GM19025 (cell line): ENCODE results near the gene FITM1.
A peak's percentile ranks its signal among the peaks of the same experiment; 100 is the strongest.

Source experiments
- ATAC-seq: cut with Tn5 transposase; IDR thresholded peaks from one replicate; pipeline ENCODE4 v1.9.1; 2021; ENCODE audit warnings: mild to moderate bottlenecking, low read depth, moderate library complexity; ENCODE audit not compliant: unreplicated experiment

FITM1 gene, protein sequence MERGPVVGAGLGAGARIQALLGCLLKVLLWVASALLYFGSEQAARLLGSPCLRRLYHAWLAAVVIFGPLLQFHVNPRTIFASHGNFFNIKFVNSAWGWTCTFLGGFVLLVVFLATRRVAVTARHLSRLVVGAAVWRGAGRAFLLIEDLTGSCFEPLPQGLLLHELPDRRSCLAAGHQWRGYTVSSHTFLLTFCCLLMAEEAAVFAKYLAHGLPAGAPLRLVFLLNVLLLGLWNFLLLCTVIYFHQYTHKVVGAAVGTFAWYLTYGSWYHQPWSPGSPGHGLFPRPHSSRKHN

DNA sequence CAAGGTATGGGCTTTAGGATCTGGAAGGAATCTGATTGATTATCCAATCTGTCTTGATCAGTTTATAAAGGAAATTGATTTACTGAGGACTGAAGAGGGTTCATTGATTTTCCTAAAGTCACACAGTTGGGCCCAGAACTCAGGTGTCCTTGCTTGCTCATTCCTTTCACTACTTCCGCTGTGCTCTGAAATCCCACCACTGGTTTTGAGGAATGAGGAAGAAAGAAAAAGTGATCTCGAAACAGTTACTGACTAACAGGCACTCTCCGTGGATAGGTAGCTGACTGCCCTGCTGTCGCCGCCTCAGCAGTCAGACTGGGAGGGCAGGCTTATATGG, at the start of gene FITM1:
FITM1 (plus strand) TSS at position 280 of the 337 bp plus-strand sequence. CDS start 905 bp downstream, outside the sequence.
- ATAC-seq: no peak

GRCh38 chr14:24080888-24081738, 49.3 kb upstream of the FITM1 start:
- peak; percentile 87 for ATAC-seq

DNA sequence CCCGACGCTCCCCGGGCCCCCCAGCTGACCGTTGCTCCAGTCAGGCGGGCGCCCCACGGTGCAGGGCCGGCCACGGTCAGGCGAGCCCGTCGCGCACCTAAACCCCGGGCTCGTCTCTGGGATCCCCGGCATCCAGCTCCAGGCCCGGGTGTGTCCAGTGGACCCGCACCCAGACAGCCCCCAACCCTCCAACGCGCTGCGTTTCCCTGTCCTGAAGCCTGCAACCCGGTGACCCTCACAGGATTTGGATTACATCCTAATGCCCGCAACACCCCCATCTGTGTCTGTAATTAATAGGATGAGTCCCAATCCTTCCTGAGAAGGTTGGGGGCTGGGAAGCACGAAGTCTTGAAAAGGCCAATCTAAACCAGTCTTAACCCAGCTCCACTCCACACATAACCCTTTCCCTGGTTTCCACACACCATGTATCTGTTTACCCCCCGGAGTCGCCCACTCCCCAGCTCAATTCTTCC, 48.7 kb upstream of the FITM1 start:
- ATAC-seq: no peak

- ATAC-seq: no peak
Measured at GRCh38 chr14:24082411-24083080, 47.9 kb upstream of the FITM1 start.

GRCh38 chr14:24083462-24083861, 47.0 kb upstream of the FITM1 start:
- no peak for ATAC-seq

DNA sequence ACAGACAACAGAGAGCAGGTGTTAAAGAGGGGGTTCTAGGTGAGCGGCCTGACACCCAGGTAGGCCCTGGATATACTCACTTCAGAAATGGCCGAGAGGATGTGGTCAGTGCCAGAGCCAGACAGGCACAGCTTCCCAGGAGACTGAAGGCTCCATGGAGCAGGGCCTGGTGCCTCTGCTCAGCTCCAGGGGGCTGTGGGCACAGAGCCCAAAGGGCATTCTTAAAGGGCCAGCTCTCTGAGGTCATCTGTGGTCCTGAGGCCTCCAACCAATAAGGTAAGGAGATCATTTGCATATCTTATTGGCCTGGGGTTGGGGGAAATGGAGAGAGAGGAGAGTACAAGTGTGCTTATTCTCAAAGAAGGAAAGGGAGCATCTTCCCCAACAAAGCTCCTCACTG, 46.0 kb upstream of the FITM1 start:
- ATAC-seq: no peak

- no peak for ATAC-seq
Measured at GRCh38 chr14:24085215-24085614, 45.2 kb upstream of the FITM1 start.

- ATAC-seq: no peak
Measured at GRCh38 chr14:24086193-24086955, 44.1 kb upstream of the FITM1 start.

DNA sequence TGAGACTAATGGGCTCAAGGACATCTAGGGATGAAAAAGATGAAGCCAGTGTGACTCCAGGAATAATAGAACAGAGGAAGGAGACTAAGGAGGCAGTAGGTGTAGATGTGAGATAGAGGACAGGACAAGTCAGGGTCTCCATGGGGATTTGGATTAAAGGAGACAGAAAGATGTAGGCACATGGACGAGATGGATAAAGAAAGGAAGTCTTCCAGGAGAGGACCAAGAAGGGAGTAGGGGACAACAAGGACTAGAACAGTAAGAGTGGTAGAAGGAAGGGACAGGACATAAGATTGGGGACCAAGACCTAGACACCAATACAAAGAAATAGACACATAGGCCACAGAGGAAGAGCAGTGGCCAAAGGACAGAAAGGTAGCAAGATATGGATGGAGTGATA, 43.5 kb upstream of the FITM1 start:
- ATAC-seq: no peak

DNA sequence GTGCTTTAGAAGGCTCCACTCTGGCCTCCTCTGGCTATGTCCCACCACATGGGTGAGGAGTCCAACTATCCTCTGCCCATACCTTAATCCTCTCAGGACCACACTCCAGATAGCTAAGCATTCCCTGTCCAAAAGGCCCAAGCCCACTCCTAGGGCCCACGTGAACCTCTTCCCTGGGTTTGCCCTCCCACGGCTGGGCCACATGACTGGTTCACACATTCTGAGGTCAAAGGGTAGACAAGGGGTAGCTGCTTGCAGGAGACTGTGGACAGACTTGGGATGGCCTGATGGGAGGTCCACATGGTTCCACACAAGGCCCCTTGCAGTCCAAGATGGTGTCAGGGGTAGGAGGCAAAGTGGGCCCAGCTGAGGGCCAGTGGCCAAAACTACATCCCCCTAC, 42.4 kb upstream of the FITM1 start:
- ATAC-seq: no peak

DNA sequence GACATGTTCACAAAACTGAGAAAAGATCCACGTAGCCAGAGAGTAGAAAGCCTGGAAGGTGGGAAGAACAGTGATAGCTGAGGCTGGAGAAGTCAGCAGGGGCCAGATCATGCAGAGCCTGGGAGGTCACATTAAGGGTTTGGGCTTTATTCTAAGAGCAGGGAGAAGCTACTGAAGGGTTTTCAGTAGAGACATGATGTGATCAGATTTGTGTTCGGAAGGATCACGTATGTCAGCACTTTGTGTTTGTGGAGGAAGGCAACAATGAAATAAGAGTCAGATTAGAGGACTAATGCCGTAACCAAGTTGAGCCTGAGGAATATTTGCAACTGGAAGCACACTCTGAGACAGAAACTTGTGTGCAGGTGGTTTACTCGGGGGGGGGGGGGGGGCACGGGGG, 40.6 kb upstream of the FITM1 start:
- no peak for ATAC-seq

- no peak for ATAC-seq
Measured at GRCh38 chr14:24092110-24092504, 38.4 kb upstream of the FITM1 start.

GRCh38 chr14:24092505-24093206, 37.8 kb upstream of the FITM1 start:
- ATAC-seq: no peak

DNA sequence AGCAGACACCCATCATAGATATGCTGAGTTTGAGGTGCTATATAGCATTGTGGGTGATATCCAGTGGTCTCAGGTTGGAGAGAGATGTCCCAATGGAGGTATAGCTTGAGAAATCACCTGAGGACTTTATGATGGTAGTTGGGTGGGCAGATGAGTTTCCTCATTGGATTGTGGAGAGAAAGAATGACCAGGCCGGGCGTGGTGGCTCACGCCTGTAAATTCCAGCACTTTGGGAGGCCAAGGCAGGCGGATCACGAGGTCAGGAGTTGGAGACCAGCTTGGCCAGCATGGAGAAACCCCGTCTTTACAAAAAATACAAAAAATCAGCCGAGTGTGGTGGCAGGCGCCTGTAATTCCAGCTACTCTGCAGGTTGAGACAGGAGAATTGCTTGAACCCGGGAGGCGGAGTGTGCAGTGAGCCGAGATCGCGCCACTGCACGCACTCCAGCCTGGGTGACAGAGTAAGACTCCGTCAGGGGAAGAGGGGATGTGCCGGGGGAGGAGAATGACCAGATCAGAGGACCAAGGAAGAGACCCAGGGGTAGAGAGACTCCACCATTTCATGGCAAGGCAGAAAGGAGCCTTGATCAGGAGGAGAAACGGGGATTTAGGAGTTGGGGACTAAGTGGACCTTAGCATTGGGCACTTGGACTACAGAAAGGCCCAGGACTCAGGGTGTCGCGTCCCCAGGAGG, 37.1 kb upstream of the FITM1 start:
- ATAC-seq: no peak

GRCh38 chr14:24093901-24094840, 36.3 kb upstream of the FITM1 start, which contains the start of gene PCK2:
TSS of gene PCK2 (plus strand) at chr14:24094311. CDS start at chr14:24094406, 95 bp downstream.
- ATAC-seq: peak; percentile 46

- no peak for ATAC-seq
Measured at GRCh38 chr14:24094841-24095270, 35.6 kb upstream of the FITM1 start.

- peak; percentile 57 for ATAC-seq
Measured at GRCh38 chr14:24095271-24096068, 35.0 kb upstream of the FITM1 start.
